WTC11 (cell line): Measurements from ENCODE around the gene GNLY. TPM values are rescaled to one million over a fixed set of nuclear protein-coding genes. Genes with fewer than 3 reads are reported as not detected.
A peak's percentile ranks its signal among the peaks of the same experiment; 100 is the strongest.

Experiments used
- ATAC-seq: fragments of 200-7000 bp; cut with Tn5 transposase; 2 replicates; pipeline ENCODE4 v1.10.0; 2021; ENCODE audit warnings: mild to moderate bottlenecking, moderate library complexity
- CTCF ChIA-PET: fragments of 300-600 bp; sonication (Branson Sonifier 250); formaldehyde crosslinking; loops from one replicate; lab custom pipeline; 2021; ENCODE audit warnings: antibody characterized with exemption; lab: Charles Lee
- POLR2A ChIA-PET: fragments of 350-600 bp; sonication (Branson Sonifier 250); formaldehyde crosslinking; loops from one replicate; lab custom pipeline; 2021; ENCODE audit warnings: antibody characterized with exemption; lab: Charles Lee
- DNase-seq: peaks from one replicate; pipeline ENCODE4 v3.0.0; 2021; ENCODE audit warnings: low spot score
- H3K27ac Mint-ChIP-seq: 2 replicates; pipeline ENCODE4 v1.8.0; 2021; ENCODE audit warnings: mixed read lengths
- H3K27me3 Mint-ChIP-seq: 2 replicates; pipeline ENCODE4 v1.8.0; 2021; ENCODE audit warnings: low read depth, mild to moderate bottlenecking, moderate library complexity, mixed read lengths
- H3K36me3 Mint-ChIP-seq: 2 replicates; pipeline ENCODE4 v1.8.0; 2021; ENCODE audit warnings: mixed read lengths
- H3K4me1 Mint-ChIP-seq: 2 replicates; pipeline ENCODE4 v1.8.0; 2022; ENCODE audit warnings: mixed read lengths
- H3K4me3 Mint-ChIP-seq: 2 replicates; pipeline ENCODE4 v1.8.0; 2021; ENCODE audit warnings: mild to moderate bottlenecking, moderate library complexity, mixed read lengths
- H3K9me3 Mint-ChIP-seq: 2 replicates; pipeline ENCODE4 v1.8.0; 2021; ENCODE audit warnings: mixed read lengths
- ATF3 ChIP-seq: sonication (generic); formaldehyde crosslinking; conservative IDR thresholded peaks from 2 replicates; pipeline ENCODE4 v1.8.1; 2022; ENCODE audit warnings: mild to moderate bottlenecking, missing genetic modification reagents
- CREB1 ChIP-seq: sonication (generic); formaldehyde crosslinking; IDR thresholded peaks from 2 replicates; pipeline ENCODE4 v1.8.0; 2023; ENCODE audit warnings: mild to moderate bottlenecking, missing genetic modification reagents
- CTCF ChIP-seq: fragments of 200-600 bp; IDR thresholded peaks from 2 replicates; pipeline ENCODE4 v1.8.0; 2022; ENCODE audit warnings: antibody characterized with exemption
- E2F4 ChIP-seq: sonication (generic); formaldehyde crosslinking; IDR thresholded peaks from 2 replicates; pipeline ENCODE4 v1.8.1; 2022; ENCODE audit warnings: low read depth, mild to moderate bottlenecking, moderate library complexity, missing genetic modification reagents, borderline replicate concordance
- ELF4 ChIP-seq: sonication (generic); formaldehyde crosslinking; IDR thresholded peaks from 2 replicates; pipeline ENCODE4 v1.8.1; 2022; ENCODE audit warnings: low read depth, mild to moderate bottlenecking, moderate library complexity, missing genetic modification reagents
- ERG ChIP-seq: fragments of 250-450 bp; sonication (Bioruptor Pico); IDR thresholded peaks from 2 replicates; pipeline ENCODE4 v1.8.0; 2021; ENCODE audit warnings: mild to moderate bottlenecking
- FOXK1 ChIP-seq: sonication (generic); formaldehyde crosslinking; IDR thresholded peaks from 2 replicates; pipeline ENCODE4 v1.8.0; 2022; ENCODE audit warnings: mild to moderate bottlenecking, moderate library complexity, missing genetic modification reagents
- GABPB1 ChIP-seq: sonication (generic); formaldehyde crosslinking; IDR thresholded peaks from 2 replicates; pipeline ENCODE4 v1.8.1; 2023; ENCODE audit warnings: mild to moderate bottlenecking, missing genetic modification reagents
- GRHL2 ChIP-seq: fragments of 250-450 bp; sonication (Bioruptor Pico); IDR thresholded peaks from 2 replicates; pipeline ENCODE4 v1.8.0; 2022; ENCODE audit warnings: mild to moderate bottlenecking, moderate library complexity; ENCODE audit not compliant: insufficient replicate concordance, severe bottlenecking
- JAZF1 ChIP-seq: fragments of 250-450 bp; sonication (Bioruptor Pico); IDR thresholded peaks from 2 replicates; pipeline ENCODE4 v1.9.0; 2021; ENCODE audit warnings: moderate library complexity, mild to moderate bottlenecking, inconsistent platforms
- MYBL2 ChIP-seq: sonication (generic); formaldehyde crosslinking; IDR thresholded peaks from 2 replicates; pipeline ENCODE4 v1.8.1; 2023; ENCODE audit warnings: mild to moderate bottlenecking, moderate library complexity, missing genetic modification reagents
- USF2 ChIP-seq: sonication (generic); formaldehyde crosslinking; IDR thresholded peaks from 2 replicates; pipeline ENCODE4 v1.8.1; 2023; ENCODE audit warnings: mild to moderate bottlenecking, missing genetic modification reagents, moderate library complexity
- ZBTB21 ChIP-seq: sonication (generic); formaldehyde crosslinking; IDR thresholded peaks from 2 replicates; pipeline ENCODE4 v1.8.1; 2023; ENCODE audit warnings: mild to moderate bottlenecking, missing genetic modification reagents, borderline replicate concordance
- ZBTB43 ChIP-seq: sonication (generic); formaldehyde crosslinking; IDR thresholded peaks from 2 replicates; pipeline ENCODE4 v1.8.1; 2023; ENCODE audit warnings: mild to moderate bottlenecking, missing genetic modification reagents
- ZNF121 ChIP-seq: sonication (generic); formaldehyde crosslinking; IDR thresholded peaks from 2 replicates; pipeline ENCODE4 v1.8.0; 2023; ENCODE audit warnings: missing genetic modification reagents
- ZNF423 ChIP-seq: fragments of 250-450 bp; sonication (Bioruptor Pico); IDR thresholded peaks from 2 replicates; pipeline ENCODE4 v2.1.2; 2022; ENCODE audit warnings: mild to moderate bottlenecking, moderate library complexity
- ZNF512 ChIP-seq: sonication (generic); formaldehyde crosslinking; IDR thresholded peaks from 2 replicates; pipeline ENCODE4 v1.8.1; 2022; ENCODE audit warnings: missing genetic modification reagents, borderline replicate concordance
- total RNA-seq: library from RNA; stranded (reverse); gene quantifications from 3 replicates; pipeline ENCODE4 v1.2.3, GENCODE V29; 2021

The GNLY gene
- total RNA-seq, 1 experiment from 2014 or later = not detected

- Mint-ChIP-seq H3K4me1 (peaks cover 7% of the 10 kb centered on the region), H3K27me3 (peaks cover 10% of the 10 kb centered on the region), H3K36me3 (no peaks in the 10 kb centered on the region), H3K4me3 (no peak overlapping the region), H3K27ac (no peak overlapping the region), H3K9me3 (no peaks in the 10 kb centered on the region; the same call in 1 of the 2 replicates)
- CTCF ChIA-PET = interaction anchor here (0.9 to 5.8 kb wide), 12 partner anchors 8 to 85 kb away, joined by 3 to 38 read pairs (median 4); no protein-coding TSS in a partner anchor
- no peak for DNase-seq
- POLR2A ChIA-PET = no interaction called here
- no peak for ATAC-seq
- TF ChIP-seq CREB1 (CRISPR knock-in tag) = no peak
- peak; percentile 47; the same call in 1 of the 2 replicates for TF ChIP-seq GABPB1
These were observed 47.8 kb downstream of the GNLY start for GRCh38 chr2:85741833-85742455.

- ChIA-PET CTCF (interaction anchor here (0.8 to 5.8 kb wide), 10 partner anchors 8 to 106 kb away, joined by 3 to 38 read pairs (median 6); no protein-coding TSS in a partner anchor), POLR2A (no interaction called here)
- Mint-ChIP-seq H3K36me3 (no peaks in the 10 kb centered on the region), H3K4me3 (no peak overlapping the region), H3K9me3 (no peaks in the 10 kb centered on the region; the same call in 1 of the 2 replicates), H3K27ac (no peak overlapping the region), H3K4me1 (peaks cover 7% of the 10 kb centered on the region), H3K27me3 (peaks cover 10% of the 10 kb centered on the region)
- DNase-seq (no peak), ATAC-seq (no peak)
- TF ChIP-seq MYBL2 (CRISPR knock-in tag) = no peak
- TF ChIP-seq ZNF512 (CRISPR knock-in tag) = no peak
- TF ChIP-seq ZBTB43 = no peak
- TF ChIP-seq ATF3 (CRISPR knock-in tag) = no peak
- no peak for TF ChIP-seq GABPB1
- TF ChIP-seq ZNF423 = no peak
- no peak for TF ChIP-seq GRHL2 (CRISPR knock-in tag)
- TF ChIP-seq E2F4 = no peak
- TF ChIP-seq ZBTB21 = no peak
- TF ChIP-seq ELF4 (CRISPR knock-in tag) = no peak
- no peak for TF ChIP-seq ZNF121
- no peak for TF ChIP-seq USF2
- TF ChIP-seq ERG (CRISPR knock-in tag) = no peak
- no peak for TF ChIP-seq CTCF
- no peak for TF ChIP-seq FOXK1 (CRISPR knock-in tag)
- no peak for TF ChIP-seq JAZF1 (CRISPR knock-in tag)
These were observed 49.3 kb downstream of the GNLY start for GRCh38 chr2:85743304-85743978.
